AG09319 (cell line): ENCODE measurements around the gene GNE.

Source experiments
- DNase-seq: peaks from one replicate; pipeline ENCODE4 v3.0.0-alpha.2; 2010; ENCODE audit warnings: low read depth; ENCODE audit errors: extremely low read depth
- TF ChIP-seq, protein P1 (sequence below): IDR thresholded peaks from 2 replicates; pipeline ENCODE4 v1.5.1; 2011; ENCODE audit warnings: low read depth, mild to moderate bottlenecking, inconsistent platforms, low read length, moderate library complexity

GNE gene

DNA sequence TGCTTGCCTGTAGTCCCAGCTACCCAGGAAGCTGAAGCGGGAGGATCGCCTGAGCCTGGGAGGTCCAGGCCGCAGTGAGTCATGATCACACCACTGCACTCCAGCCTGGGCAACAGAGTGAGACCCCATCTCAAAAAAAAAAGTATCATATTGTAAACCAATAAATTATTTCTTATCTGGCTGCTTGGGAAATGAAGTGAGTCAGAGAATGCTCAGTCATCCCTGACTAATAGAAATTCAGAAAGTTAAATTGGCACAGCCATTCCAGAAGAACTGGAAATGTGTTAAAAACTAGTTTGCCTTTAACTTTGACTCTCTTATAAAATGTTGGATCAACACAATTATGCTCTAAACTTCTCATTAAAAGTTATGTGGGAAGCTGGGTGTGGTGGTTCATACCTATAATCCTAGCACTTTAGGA, 9.8 kb upstream of the GNE start:
- no peak for DNase-seq
- TF ChIP-seq, protein P1, sequence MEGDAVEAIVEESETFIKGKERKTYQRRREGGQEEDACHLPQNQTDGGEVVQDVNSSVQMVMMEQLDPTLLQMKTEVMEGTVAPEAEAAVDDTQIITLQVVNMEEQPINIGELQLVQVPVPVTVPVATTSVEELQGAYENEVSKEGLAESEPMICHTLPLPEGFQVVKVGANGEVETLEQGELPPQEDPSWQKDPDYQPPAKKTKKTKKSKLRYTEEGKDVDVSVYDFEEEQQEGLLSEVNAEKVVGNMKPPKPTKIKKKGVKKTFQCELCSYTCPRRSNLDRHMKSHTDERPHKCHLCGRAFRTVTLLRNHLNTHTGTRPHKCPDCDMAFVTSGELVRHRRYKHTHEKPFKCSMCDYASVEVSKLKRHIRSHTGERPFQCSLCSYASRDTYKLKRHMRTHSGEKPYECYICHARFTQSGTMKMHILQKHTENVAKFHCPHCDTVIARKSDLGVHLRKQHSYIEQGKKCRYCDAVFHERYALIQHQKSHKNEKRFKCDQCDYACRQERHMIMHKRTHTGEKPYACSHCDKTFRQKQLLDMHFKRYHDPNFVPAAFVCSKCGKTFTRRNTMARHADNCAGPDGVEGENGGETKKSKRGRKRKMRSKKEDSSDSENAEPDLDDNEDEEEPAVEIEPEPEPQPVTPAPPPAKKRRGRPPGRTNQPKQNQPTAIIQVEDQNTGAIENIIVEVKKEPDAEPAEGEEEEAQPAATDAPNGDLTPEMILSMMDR: no peak

- no peak for DNase-seq
- TF ChIP-seq, protein P1: no peak
Observed at GRCh38 chr9:36264896-36265295, 6.6 kb upstream of the GNE start.

- TF ChIP-seq, protein P1: no peak
- DNase-seq: no peak
Observed at GRCh38 chr9:36263683-36264082, 5.4 kb upstream of the GNE start.

DNA sequence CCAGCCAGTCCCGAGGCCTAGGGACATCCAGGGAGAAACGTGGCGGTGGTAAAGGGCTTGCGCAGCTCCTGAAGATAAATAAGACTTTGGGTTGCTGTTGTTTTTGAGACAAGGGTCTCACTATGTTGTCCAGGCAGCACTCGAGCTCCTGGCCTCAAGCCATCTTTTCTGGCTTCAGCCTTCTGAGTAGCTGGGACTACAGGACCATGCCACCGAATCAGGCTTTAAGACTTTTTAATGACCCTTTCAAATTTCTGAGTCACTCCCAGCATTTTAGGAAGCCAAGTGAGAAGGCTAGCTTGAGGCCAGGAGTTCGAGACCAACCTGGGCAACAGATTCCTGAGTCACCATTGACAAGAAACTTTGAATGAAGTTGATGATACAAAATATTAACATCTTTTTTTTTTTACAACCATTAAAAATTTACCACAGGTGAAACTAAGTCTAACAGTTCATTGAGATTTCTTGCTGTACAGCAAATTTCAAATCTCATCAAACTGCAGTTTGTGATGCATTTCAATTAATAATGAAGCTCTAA, 817 bp upstream of the GNE start:
- DNase-seq: no peak
- TF ChIP-seq, protein P1: no peak

DNA sequence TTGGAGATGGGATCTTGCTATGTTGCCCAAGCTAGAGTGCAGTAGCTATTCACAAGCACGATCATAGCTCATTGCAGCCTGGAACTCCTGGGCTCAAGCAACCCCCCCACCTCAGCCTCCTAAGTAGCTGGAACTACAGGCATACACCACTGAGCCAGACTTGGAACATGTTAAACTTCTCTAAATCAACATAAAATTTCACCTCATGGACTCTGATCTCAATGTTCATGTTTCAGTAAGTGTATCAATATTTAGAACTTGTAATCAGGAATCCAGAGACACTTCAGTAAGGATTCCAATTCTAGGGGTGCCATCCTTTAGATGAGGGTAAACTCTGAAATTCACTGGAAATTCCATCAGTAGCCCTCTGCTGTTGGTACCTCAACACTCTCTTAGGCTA, 6.8 kb downstream of the GNE start:
- TF ChIP-seq, protein P1: no peak
- no peak for DNase-seq

DNA sequence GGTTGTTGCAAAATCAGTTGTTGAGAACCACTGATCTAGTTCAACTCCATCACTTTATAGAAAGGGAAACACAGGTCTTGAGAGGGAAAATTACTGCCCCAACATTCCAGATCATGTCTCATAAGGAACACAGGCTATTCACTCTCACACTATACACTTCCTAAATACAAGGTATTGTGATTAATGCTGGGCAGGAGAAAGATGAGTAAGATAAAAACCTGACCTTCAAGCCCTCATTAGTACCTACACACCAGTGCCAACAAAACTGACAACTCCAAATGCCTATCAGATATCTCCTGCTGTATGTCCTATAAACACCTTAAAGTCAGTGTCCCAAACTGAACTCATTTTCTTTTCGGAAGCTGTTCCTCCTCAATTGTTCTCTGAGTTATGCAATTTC, 8.2 kb downstream of the GNE start:
- TF ChIP-seq, protein P1: no peak
- DNase-seq: no peak

DNA sequence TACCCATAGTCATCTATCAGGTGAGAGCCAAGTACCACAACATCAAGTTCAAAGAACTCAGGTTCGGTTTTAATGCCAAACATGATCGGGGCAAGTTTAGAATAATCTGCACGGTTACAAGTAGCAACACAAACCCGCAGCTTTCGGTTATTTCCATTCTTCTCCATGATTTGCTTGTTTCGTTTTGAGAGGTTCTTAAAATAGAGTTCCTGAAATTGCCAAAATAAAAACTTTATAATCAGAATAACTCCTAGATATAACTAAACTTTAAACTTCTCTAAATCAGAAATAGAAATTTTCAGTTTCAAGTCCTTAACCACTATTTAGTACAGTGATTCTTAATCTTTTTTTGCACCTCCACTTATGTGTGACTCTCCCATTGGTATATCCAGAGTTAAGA, 9.1 kb downstream of the GNE start:
- DNase-seq: no peak
- TF ChIP-seq, protein P1: no peak
